Femur (tissue), 1 donor: ENCODE measurements around the gene TMEM86A.
"Not testable (repeated sequence)": the region's sequence is repeated elsewhere in the genome, so short reads cannot be mapped to it uniquely, and the experiment has no call there.

ENCODE experiments used
- DNase-seq: peaks from one replicate; pipeline ENCODE4 v3.0.0-alpha.2; 2017

TMEM86A gene

GRCh38 chr11:18698341-18699268 lies at the start of gene TMEM86A:
TSS of gene TMEM86A (plus strand) at chr11:18698779. CDS start at chr11:18698887, 108 bp downstream.
- peak; percentile 94 for DNase-seq

GRCh38 chr11:18650353-18650752 lies 48.2 kb upstream of the TMEM86A start:
- DNase-seq: no peak

- DNase-seq: no peak
Measured at GRCh38 chr11:18650859-18651557, 47.6 kb upstream of the TMEM86A start.

- no peak for DNase-seq
Measured at GRCh38 chr11:18657673-18658072, 40.9 kb upstream of the TMEM86A start.

- DNase-seq: not testable (repeated sequence)
Measured at GRCh38 chr11:18665353-18665872, 33.2 kb upstream of the TMEM86A start.

GRCh38 chr11:18668131-18668530 lies 30.4 kb upstream of the TMEM86A start:
- DNase-seq: no peak

GRCh38 chr11:18669219-18669596 lies 29.4 kb upstream of the TMEM86A start:
- DNase-seq: no peak

- no peak for DNase-seq
Measured at GRCh38 chr11:18669711-18670110, 28.9 kb upstream of the TMEM86A start.

- DNase-seq: no peak
Measured at GRCh38 chr11:18671246-18671645, 27.3 kb upstream of the TMEM86A start.

- not testable (repeated sequence) for DNase-seq
Measured at GRCh38 chr11:18672209-18672608, 26.4 kb upstream of the TMEM86A start.

GRCh38 chr11:18676803-18677202 lies 21.8 kb upstream of the TMEM86A start:
- no peak for DNase-seq

- DNase-seq: no peak
Measured at GRCh38 chr11:18677560-18677959, 21.0 kb upstream of the TMEM86A start.

- not testable (repeated sequence) for DNase-seq
Measured at GRCh38 chr11:18681949-18682348, 16.6 kb upstream of the TMEM86A start.

- no peak for DNase-seq
Measured at GRCh38 chr11:18682466-18682865, 16.1 kb upstream of the TMEM86A start.

GRCh38 chr11:18684267-18684666 lies 14.3 kb upstream of the TMEM86A start:
- no peak for DNase-seq

GRCh38 chr11:18691467-18692140 lies 7.0 kb upstream of the TMEM86A start:
- not testable (repeated sequence) for DNase-seq

GRCh38 chr11:18692941-18693760 lies 5.4 kb upstream of the TMEM86A start:
- no peak for DNase-seq

- DNase-seq: no peak
Measured at GRCh38 chr11:18696638-18697225, 1.8 kb upstream of the TMEM86A start.

- no peak for DNase-seq
Measured at GRCh38 chr11:18697576-18697975, 1.0 kb upstream of the TMEM86A start.

- no peak for DNase-seq
Measured at GRCh38 chr11:18699269-18699596, 654 bp downstream of the TMEM86A start.

GRCh38 chr11:18699848-18700261 lies 1.3 kb downstream of the TMEM86A start:
- peak; percentile 54 for DNase-seq

GRCh38 chr11:18700375-18700774 lies 1.8 kb downstream of the TMEM86A start:
- DNase-seq: no peak
